ENCODE measurements around the gene FBXO21. TPM values are rescaled to one million over a fixed set of nuclear protein-coding genes. Genes with fewer than 3 reads are reported as not detected.

Gene FBXO21
- total and polyA plus RNA-seq, 2 experiments from 2014 or later: 32.3 to 43.9 TPM

GRCh38 chr12:117213295-117213808 lies 23.1 kb upstream of the FBXO21 start:
- H3K9me2 ChIP-seq (ENCODE audit: insufficient read depth): no peaks in the 10 kb centered on the region
- DNase-seq: no peak
- H3K36me3 ChIP-seq (ENCODE audit: low read depth): no peaks in the 10 kb centered on the region
- H3K79me2 ChIP-seq (ENCODE audit: insufficient read depth): no peaks in the 10 kb centered on the region
- no peaks in the 10 kb centered on the region for H3F3A ChIP-seq (ENCODE audit: insufficient read depth)
- H3K4me1 ChIP-seq (ENCODE audit: insufficient read depth): no peaks in the 10 kb centered on the region
- no peaks in the 10 kb centered on the region for H4K20me1 ChIP-seq (ENCODE audit: insufficient read depth)
- no peak overlapping the region for H3K9ac ChIP-seq
- WGBS, 2 experiments (ENCODE audit: low coverage in 1 of 2, low lambda C conversion rate in 2 of 2, missing lambda C conversion rate in 2 of 2): 5 to 6% methylated on average over 2 of the region's 2 CpGs
- no peak overlapping the region for H3K4me3 ChIP-seq
- in situ Hi-C loops (cut with MboI): loop anchor here (10.0 kb wide), 1 partner anchor 641 kb away; no protein-coding TSS in a partner anchor
- no peak overlapping the region for H2AFZ ChIP-seq
- no peak overlapping the region for H3K27ac ChIP-seq
- no peaks in the 10 kb centered on the region for H3K9me3 ChIP-seq (ENCODE audit: low read depth)
- no peak for TF ChIP-seq EZH2phosphoT487 (IDR thresholded peaks at IDR 0.05; ENCODE audit: insufficient read depth, low read depth)
- TF ChIP-seq EZH2 (IDR thresholded peaks at IDR 0.05; ENCODE audit: insufficient read depth, poor library complexity, severe bottlenecking): no peak
- peaks cover 10% of the 10 kb centered on the region for H3K27me3 ChIP-seq (replicated peaks; ENCODE audit: insufficient read depth)
- no peak overlapping the region for H3K4me2 ChIP-seq (ENCODE audit: unreplicated experiment)

GRCh38 chr12:117212563-117213190 lies 22.4 kb upstream of the FBXO21 start:
- Histone ChIP-seq H3F3A (ENCODE audit: insufficient read depth) (no peaks in the 10 kb centered on the region), H3K27me3 (replicated peaks; ENCODE audit: insufficient read depth) (peaks cover 10% of the 10 kb centered on the region), H3K36me3 (ENCODE audit: low read depth) (no peaks in the 10 kb centered on the region), H3K79me2 (ENCODE audit: insufficient read depth) (no peaks in the 10 kb centered on the region), H4K20me1 (ENCODE audit: insufficient read depth) (no peaks in the 10 kb centered on the region), H3K9me2 (ENCODE audit: insufficient read depth) (no peaks in the 10 kb centered on the region), H3K27ac (no peak overlapping the region), H2AFZ (no peak overlapping the region), H3K4me1 (ENCODE audit: insufficient read depth) (no peaks in the 10 kb centered on the region), H3K4me2 (ENCODE audit: unreplicated experiment) (no peak overlapping the region), H3K9me3 (ENCODE audit: low read depth) (no peaks in the 10 kb centered on the region), H3K4me3 (no peak overlapping the region), H3K9ac (no peak overlapping the region)
- DNase-seq: peak; percentile 79
- 2 to 3% methylated on average over 7 of the region's 7 CpGs for WGBS, 2 experiments (ENCODE audit: low coverage in 1 of 2, low lambda C conversion rate in 2 of 2, missing lambda C conversion rate in 2 of 2)
- in situ Hi-C loops (cut with MboI): loop anchor here (10.0 kb wide), 1 partner anchor 642 kb away; no protein-coding TSS in a partner anchor
- no peak for TF ChIP-seq EZH2phosphoT487 (IDR thresholded peaks at IDR 0.05; ENCODE audit: insufficient read depth, low read depth)
- no peak for TF ChIP-seq EZH2 (IDR thresholded peaks at IDR 0.05; ENCODE audit: insufficient read depth, poor library complexity, severe bottlenecking)

GRCh38 chr12:117210266-117210918 lies 20.1 kb upstream of the FBXO21 start:
- Histone ChIP-seq H3K79me2 (ENCODE audit: insufficient read depth) (no peaks in the 10 kb centered on the region), H3K27ac (no peak overlapping the region), H4K20me1 (ENCODE audit: insufficient read depth) (no peaks in the 10 kb centered on the region), H3K9me3 (ENCODE audit: low read depth) (no peaks in the 10 kb centered on the region), H3K36me3 (ENCODE audit: low read depth) (no peaks in the 10 kb centered on the region), H2AFZ (no peak overlapping the region), H3K4me2 (ENCODE audit: unreplicated experiment) (no peak overlapping the region), H3K27me3 (replicated peaks; ENCODE audit: insufficient read depth) (peaks cover 10% of the 10 kb centered on the region), H3K4me1 (ENCODE audit: insufficient read depth) (no peaks in the 10 kb centered on the region), H3K9me2 (ENCODE audit: insufficient read depth) (no peaks in the 10 kb centered on the region), H3K4me3 (no peak overlapping the region), H3F3A (ENCODE audit: insufficient read depth) (no peaks in the 10 kb centered on the region), H3K9ac (no peak overlapping the region)
- DNase-seq: no peak
- WGBS, 2 experiments (ENCODE audit: low coverage in 1 of 2, low lambda C conversion rate in 2 of 2, missing lambda C conversion rate in 2 of 2): 50 to 61% methylated on average over 6 of the region's 6 CpGs
- in situ Hi-C loops (cut with MboI): loop anchor here (10.0 kb wide), 1 partner anchor 644 kb away; no protein-coding TSS in a partner anchor
- no peak for TF ChIP-seq EZH2 (IDR thresholded peaks at IDR 0.05; ENCODE audit: insufficient read depth, poor library complexity, severe bottlenecking)
- no peak for TF ChIP-seq EZH2phosphoT487 (IDR thresholded peaks at IDR 0.05; ENCODE audit: insufficient read depth, low read depth)

GRCh38 chr12:117209626-117210025 lies 19.4 kb upstream of the FBXO21 start:
- Histone ChIP-seq H3K9me2 (ENCODE audit: insufficient read depth) (no peaks in the 10 kb centered on the region), H3K9me3 (ENCODE audit: low read depth) (no peaks in the 10 kb centered on the region), H3K9ac (no peak overlapping the region), H3F3A (ENCODE audit: insufficient read depth) (no peaks in the 10 kb centered on the region), H3K79me2 (ENCODE audit: insufficient read depth) (no peaks in the 10 kb centered on the region), H3K36me3 (ENCODE audit: low read depth) (no peaks in the 10 kb centered on the region), H3K27ac (no peak overlapping the region), H3K4me3 (no peak overlapping the region), H3K27me3 (replicated peaks; ENCODE audit: insufficient read depth) (peaks cover 10% of the 10 kb centered on the region), H3K4me2 (ENCODE audit: unreplicated experiment) (no peak overlapping the region), H3K4me1 (ENCODE audit: insufficient read depth) (no peaks in the 10 kb centered on the region), H2AFZ (no peak overlapping the region), H4K20me1 (ENCODE audit: insufficient read depth) (no peaks in the 10 kb centered on the region)
- in situ Hi-C loops (cut with MboI): loop anchor here (10.0 kb wide), 1 partner anchor 645 kb away; no protein-coding TSS in a partner anchor
- 14 to 18% methylated on average over 3 of the region's 3 CpGs for WGBS, 2 experiments (ENCODE audit: low coverage in 1 of 2, low lambda C conversion rate in 2 of 2, missing lambda C conversion rate in 2 of 2)
- no peak for DNase-seq
- TF ChIP-seq EZH2 (IDR thresholded peaks at IDR 0.05; ENCODE audit: insufficient read depth, poor library complexity, severe bottlenecking) (no peak), EZH2phosphoT487 (IDR thresholded peaks at IDR 0.05; ENCODE audit: insufficient read depth, low read depth) (no peak)
